ENCODE measurements around the gene PMM2. TPM values are rescaled to one million over a fixed set of nuclear protein-coding genes. Genes with fewer than 3 reads are reported as not detected.

The PMM2 gene
- total RNA-seq, 1 donor from 2014 or later, result 22.2 TPM

DNA sequence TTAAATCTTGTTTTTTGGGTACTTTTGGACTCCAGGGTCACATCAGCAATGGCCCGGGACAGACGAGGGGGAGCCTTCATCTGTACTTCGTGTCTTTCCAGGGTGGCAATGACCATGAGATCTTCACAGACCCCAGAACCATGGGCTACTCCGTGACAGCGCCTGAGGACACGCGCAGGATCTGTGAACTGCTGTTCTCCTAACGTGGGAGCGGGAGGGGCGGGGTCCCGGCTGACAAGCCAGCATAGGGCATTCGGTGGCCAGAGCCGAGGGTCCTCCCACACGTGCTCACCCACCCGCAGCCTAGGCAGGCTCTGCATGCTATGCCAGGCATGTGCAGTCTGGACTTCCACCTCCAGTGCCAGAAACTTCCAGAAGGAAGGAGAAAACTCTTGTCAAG is 50.0 kb downstream of the PMM2 start:
- peaks cover 3% of the 10 kb centered on the region for H4K20me1 ChIP-seq (ENCODE audit: low read depth)
- H3K9me3 Mint-ChIP-seq, result no peaks in the 10 kb centered on the region
- no peak for TF ChIP-seq EZH2 (IDR thresholded peaks at IDR 0.05)
- TF ChIP-seq EZH2phosphoT487 (IDR thresholded peaks at IDR 0.05), result no peak
- TF ChIP-seq, protein P1, sequence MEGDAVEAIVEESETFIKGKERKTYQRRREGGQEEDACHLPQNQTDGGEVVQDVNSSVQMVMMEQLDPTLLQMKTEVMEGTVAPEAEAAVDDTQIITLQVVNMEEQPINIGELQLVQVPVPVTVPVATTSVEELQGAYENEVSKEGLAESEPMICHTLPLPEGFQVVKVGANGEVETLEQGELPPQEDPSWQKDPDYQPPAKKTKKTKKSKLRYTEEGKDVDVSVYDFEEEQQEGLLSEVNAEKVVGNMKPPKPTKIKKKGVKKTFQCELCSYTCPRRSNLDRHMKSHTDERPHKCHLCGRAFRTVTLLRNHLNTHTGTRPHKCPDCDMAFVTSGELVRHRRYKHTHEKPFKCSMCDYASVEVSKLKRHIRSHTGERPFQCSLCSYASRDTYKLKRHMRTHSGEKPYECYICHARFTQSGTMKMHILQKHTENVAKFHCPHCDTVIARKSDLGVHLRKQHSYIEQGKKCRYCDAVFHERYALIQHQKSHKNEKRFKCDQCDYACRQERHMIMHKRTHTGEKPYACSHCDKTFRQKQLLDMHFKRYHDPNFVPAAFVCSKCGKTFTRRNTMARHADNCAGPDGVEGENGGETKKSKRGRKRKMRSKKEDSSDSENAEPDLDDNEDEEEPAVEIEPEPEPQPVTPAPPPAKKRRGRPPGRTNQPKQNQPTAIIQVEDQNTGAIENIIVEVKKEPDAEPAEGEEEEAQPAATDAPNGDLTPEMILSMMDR (IDR thresholded peaks at IDR 0.05), result no peak
- H3K79me2 ChIP-seq (ENCODE audit: low read depth), result peaks cover 15% of the 10 kb centered on the region
- H3K4me3 ChIP-seq, result no peak overlapping the region
- H3K4me2 ChIP-seq, result no peak overlapping the region
- no peak for DNase-seq (ENCODE audit: low spot score)
- H3K27ac Mint-ChIP-seq, result no peak overlapping the region
- peaks cover 14% of the 10 kb centered on the region for H3K4me1 Mint-ChIP-seq
- H3K4me1 ChIP-seq, result no peaks in the 10 kb centered on the region
- no peak overlapping the region for H3K27ac ChIP-seq
- no peak overlapping the region for H3K4me3 Mint-ChIP-seq
- no peaks in the 10 kb centered on the region for H3K36me3 ChIP-seq
- H3K9me3 ChIP-seq (ENCODE audit: low read depth), result no peaks in the 10 kb centered on the region
- peaks cover 7% of the 10 kb centered on the region for H3K27me3 Mint-ChIP-seq (ENCODE audit: insufficient read depth, low read depth)
- no peak overlapping the region for H3K9ac ChIP-seq
- no peak overlapping the region for H2AFZ ChIP-seq (replicated peaks)
- no peaks in the 10 kb centered on the region for H3K27me3 ChIP-seq
- peaks cover 17% of the 10 kb centered on the region for H3F3A ChIP-seq (ENCODE audit: low read depth)
- H3K36me3 Mint-ChIP-seq, result peaks cover 33% of the 10 kb centered on the region

DNA sequence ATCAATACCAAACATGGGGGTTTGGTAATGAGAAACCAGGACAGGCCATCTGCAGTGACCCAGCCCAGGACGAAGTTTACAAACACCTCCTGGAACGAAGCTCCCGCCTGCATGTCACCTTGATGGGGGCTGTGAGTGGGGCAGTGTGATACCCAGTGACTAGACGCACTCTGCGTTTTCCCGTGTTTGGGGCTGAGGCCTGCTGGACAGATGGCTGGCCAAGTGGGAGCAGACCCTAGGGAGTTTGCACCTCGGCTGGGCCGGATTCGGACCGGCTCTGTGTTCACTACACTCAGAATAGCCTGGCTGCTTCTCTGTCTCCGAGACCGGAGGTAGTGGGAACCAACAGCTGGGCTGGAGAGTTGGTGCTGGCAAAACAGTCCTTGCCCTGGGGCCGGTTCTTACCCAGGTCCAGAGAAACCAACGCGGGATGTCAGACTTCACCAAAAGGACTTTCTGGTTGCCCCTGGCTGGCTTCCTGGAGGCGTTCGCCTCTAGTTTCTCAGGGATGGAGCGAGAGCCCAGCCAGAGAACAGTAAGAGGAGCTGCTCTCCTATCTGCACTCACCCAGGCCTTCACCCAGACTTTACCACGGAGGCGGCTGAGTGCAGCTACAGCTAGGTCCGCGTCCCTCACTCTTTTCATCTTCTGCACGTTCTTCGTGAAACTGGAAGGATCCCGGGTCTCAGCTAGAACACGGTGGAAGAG is 50.7 kb downstream of the PMM2 start:
- Histone ChIP-seq H3K9me3 (ENCODE audit: low read depth) (no peaks in the 10 kb centered on the region), H3K4me2 (no peak overlapping the region), H3K79me2 (ENCODE audit: low read depth) (peaks cover 15% of the 10 kb centered on the region), H3K36me3 (no peaks in the 10 kb centered on the region), H3K27me3 (no peaks in the 10 kb centered on the region), H4K20me1 (ENCODE audit: low read depth) (peaks cover 10% of the 10 kb centered on the region), H2AFZ (replicated peaks) (no peak overlapping the region), H3K4me3 (no peak overlapping the region), H3F3A (ENCODE audit: low read depth) (peaks cover 23% of the 10 kb centered on the region), H3K27ac (no peak overlapping the region), H3K9ac (no peak overlapping the region), H3K4me1 (no peaks in the 10 kb centered on the region)
- no peak overlapping the region for H3K27ac Mint-ChIP-seq
- H3K4me1 Mint-ChIP-seq, result peaks cover 11% of the 10 kb centered on the region
- TF ChIP-seq EZH2 (IDR thresholded peaks at IDR 0.05) (no peak), EZH2phosphoT487 (IDR thresholded peaks at IDR 0.05) (no peak)
- TF ChIP-seq, protein P1 (IDR thresholded peaks at IDR 0.05), result no peak
- H3K4me3 Mint-ChIP-seq, result no peak overlapping the region
- no peaks in the 10 kb centered on the region for H3K9me3 Mint-ChIP-seq
- H3K27me3 Mint-ChIP-seq (ENCODE audit: insufficient read depth, low read depth), result peaks cover 7% of the 10 kb centered on the region
- no peak for DNase-seq (ENCODE audit: low spot score)
- H3K36me3 Mint-ChIP-seq, result peaks cover 34% of the 10 kb centered on the region

DNA sequence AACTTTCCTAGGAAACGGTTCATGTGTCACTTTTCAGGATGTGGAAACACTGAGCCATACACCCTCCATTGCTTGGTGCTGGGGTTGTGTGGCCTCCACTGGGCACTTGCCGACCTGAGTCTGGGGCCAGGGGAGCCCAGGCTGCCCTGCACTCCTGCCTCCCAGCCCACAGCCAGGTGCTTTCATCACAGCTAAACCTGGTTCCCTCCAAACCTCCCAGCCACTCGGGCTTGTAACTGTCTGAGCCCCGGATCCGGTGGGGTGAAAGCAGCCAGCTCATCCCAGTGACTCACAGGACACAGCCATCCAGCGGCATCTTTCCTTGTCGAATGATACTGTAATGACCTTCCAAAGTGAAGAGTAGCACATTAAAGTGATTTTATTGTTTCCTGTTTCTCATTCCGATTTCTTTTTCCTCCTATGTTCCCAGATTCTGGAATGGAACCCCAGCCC is 51.3 kb downstream of the PMM2 start:
- H3K27me3 Mint-ChIP-seq (ENCODE audit: insufficient read depth, low read depth), result peaks cover 7% of the 10 kb centered on the region
- Histone ChIP-seq H3K9me3 (ENCODE audit: low read depth) (no peaks in the 10 kb centered on the region), H3K79me2 (ENCODE audit: low read depth) (peaks cover 15% of the 10 kb centered on the region), H3K36me3 (no peaks in the 10 kb centered on the region), H3K27me3 (no peaks in the 10 kb centered on the region), H3F3A (ENCODE audit: low read depth) (peaks cover 23% of the 10 kb centered on the region), H4K20me1 (ENCODE audit: low read depth) (peaks cover 14% of the 10 kb centered on the region), H3K4me1 (no peaks in the 10 kb centered on the region), H3K4me2 (no peak overlapping the region), H2AFZ (replicated peaks) (no peak overlapping the region), H3K4me3 (no peak overlapping the region), H3K9ac (no peak overlapping the region), H3K27ac (no peak overlapping the region)
- peaks cover 11% of the 10 kb centered on the region for H3K4me1 Mint-ChIP-seq
- peaks cover 33% of the 10 kb centered on the region for H3K36me3 Mint-ChIP-seq
- H3K4me3 Mint-ChIP-seq, result peak overlapping the region; percentile 34
- H3K9me3 Mint-ChIP-seq, result no peaks in the 10 kb centered on the region
- TF ChIP-seq, protein P1 (IDR thresholded peaks at IDR 0.05), result no peak
- TF ChIP-seq EZH2phosphoT487 (IDR thresholded peaks at IDR 0.05) (no peak), EZH2 (IDR thresholded peaks at IDR 0.05) (no peak)
- H3K27ac Mint-ChIP-seq, result peak overlapping the region; percentile 64
- no peak for DNase-seq (ENCODE audit: low spot score)

All from neural progenitor cell (in vitro differentiated cells).